GM19240 (cell line): Measurements from ENCODE around the gene DAGLB.
A peak's percentile ranks its signal among the peaks of the same experiment; 100 is the strongest.
"Not testable (repeated sequence)": the region's sequence is repeated elsewhere in the genome, so short reads cannot be mapped to it uniquely, and the experiment has no call there.

ENCODE experiments used
- DNase-seq: peaks from one replicate; pipeline ENCODE4 v3.0.0; 2011; ENCODE audit warnings: low spot score; ENCODE audit not compliant: insufficient read length

The DAGLB gene

GRCh38 chr7:6447581-6448199 lies at the start of gene DAGLB:
DAGLB (minus strand) TSS chr7:6447954; CDS start chr7:6447842, 112 bp downstream.
- DNase-seq: peak; percentile 92

- no peak for DNase-seq
These were observed 49.8 kb upstream of the DAGLB start for GRCh38 chr7:6497637-6497905.

GRCh38 chr7:6496842-6497636 lies 49.3 kb upstream of the DAGLB start:
- DNase-seq: no peak

GRCh38 chr7:6495597-6496262 lies 48.0 kb upstream of the DAGLB start:
- no peak for DNase-seq

- DNase-seq: no peak
These were observed 46.6 kb upstream of the DAGLB start for GRCh38 chr7:6494365-6494764.

GRCh38 chr7:6491194-6491593 lies 43.4 kb upstream of the DAGLB start:
- DNase-seq: no peak

- DNase-seq: no peak
These were observed 41.9 kb upstream of the DAGLB start for GRCh38 chr7:6489612-6490011.

GRCh38 chr7:6487184-6487545 lies 39.4 kb upstream of the DAGLB start:
- no peak for DNase-seq

GRCh38 chr7:6486438-6487183 lies 38.9 kb upstream of the DAGLB start:
- no peak for DNase-seq

- DNase-seq: no peak
These were observed 35.0 kb upstream of the DAGLB start for GRCh38 chr7:6482743-6483119.

- no peak for DNase-seq
These were observed 34.6 kb upstream of the DAGLB start for GRCh38 chr7:6482307-6482706.

- no peak for DNase-seq
These were observed 33.7 kb upstream of the DAGLB start for GRCh38 chr7:6481445-6481844.

GRCh38 chr7:6480323-6480660 lies 32.5 kb upstream of the DAGLB start:
- DNase-seq: no peak

GRCh38 chr7:6479067-6479466 lies 31.3 kb upstream of the DAGLB start:
- DNase-seq: no peak

- no peak for DNase-seq
These were observed 30.4 kb upstream of the DAGLB start for GRCh38 chr7:6478186-6478585.

- DNase-seq: no peak
These were observed 29.5 kb upstream of the DAGLB start for GRCh38 chr7:6477318-6477660.

- DNase-seq: no peak
These were observed 29.0 kb upstream of the DAGLB start for GRCh38 chr7:6476596-6477317.

- DNase-seq: no peak
These were observed 27.9 kb upstream of the DAGLB start for GRCh38 chr7:6475433-6476186.

GRCh38 chr7:6465862-6466261 lies 18.1 kb upstream of the DAGLB start:
- DNase-seq: no peak

- DNase-seq: not testable (repeated sequence)
These were observed 15.9 kb upstream of the DAGLB start for GRCh38 chr7:6463609-6464008.

GRCh38 chr7:6461946-6462550 lies 14.3 kb upstream of the DAGLB start:
- DNase-seq: no peak
